Esophagus squamous epithelium (tissue), 4 donors: ENCODE measurements around the gene SH2D1A.

ENCODE experiments used
- POLR2A ChIP-seq, 4 donors: fragments of 450-650 bp; IDR thresholded peaks; one replicate each; pipeline ENCODE4 v1.6.1; 2017; ENCODE audit warnings: antibody characterized with exemption in 4 of 4, mild to moderate bottlenecking in 4 of 4, moderate library complexity in 3 of 4
- TF ChIP-seq, protein P1 (sequence below), 6 experiments: fragments of 450-650 bp in 4 of 6; fragments of 200-600 bp in 2 of 6; sonication (generic) in 2 of 6; IDR thresholded peaks; one replicate each; pipeline ENCODE4 v1.5.1; 2016 to 2019; ENCODE audit warnings: antibody characterized with exemption in 6 of 6, mild to moderate bottlenecking in 4 of 6, moderate library complexity in 4 of 6

DNA sequence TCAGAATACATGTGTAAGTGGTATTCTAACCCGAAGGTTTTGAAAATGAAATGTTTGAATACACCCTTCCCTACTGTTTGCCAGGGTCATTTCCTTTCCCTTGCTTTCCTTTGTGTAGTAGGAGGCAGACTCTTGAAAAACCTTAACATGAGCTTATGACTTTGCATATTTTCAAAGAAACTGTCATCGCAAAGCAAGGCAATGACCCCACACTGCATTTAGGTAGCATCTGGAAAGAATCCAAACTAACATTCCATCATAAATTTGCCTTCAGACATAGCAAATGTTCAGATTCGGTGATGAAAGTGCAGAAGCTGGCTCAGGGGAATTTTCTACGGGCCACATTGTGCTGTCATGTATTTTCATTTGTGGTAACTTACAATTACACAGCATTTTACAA lies 32.3 kb downstream of the SH2D1A start:
- TF ChIP-seq, protein P1, sequence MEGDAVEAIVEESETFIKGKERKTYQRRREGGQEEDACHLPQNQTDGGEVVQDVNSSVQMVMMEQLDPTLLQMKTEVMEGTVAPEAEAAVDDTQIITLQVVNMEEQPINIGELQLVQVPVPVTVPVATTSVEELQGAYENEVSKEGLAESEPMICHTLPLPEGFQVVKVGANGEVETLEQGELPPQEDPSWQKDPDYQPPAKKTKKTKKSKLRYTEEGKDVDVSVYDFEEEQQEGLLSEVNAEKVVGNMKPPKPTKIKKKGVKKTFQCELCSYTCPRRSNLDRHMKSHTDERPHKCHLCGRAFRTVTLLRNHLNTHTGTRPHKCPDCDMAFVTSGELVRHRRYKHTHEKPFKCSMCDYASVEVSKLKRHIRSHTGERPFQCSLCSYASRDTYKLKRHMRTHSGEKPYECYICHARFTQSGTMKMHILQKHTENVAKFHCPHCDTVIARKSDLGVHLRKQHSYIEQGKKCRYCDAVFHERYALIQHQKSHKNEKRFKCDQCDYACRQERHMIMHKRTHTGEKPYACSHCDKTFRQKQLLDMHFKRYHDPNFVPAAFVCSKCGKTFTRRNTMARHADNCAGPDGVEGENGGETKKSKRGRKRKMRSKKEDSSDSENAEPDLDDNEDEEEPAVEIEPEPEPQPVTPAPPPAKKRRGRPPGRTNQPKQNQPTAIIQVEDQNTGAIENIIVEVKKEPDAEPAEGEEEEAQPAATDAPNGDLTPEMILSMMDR (IDR thresholded peaks at IDR 0.05): no peak
- TF ChIP-seq POLR2A (IDR thresholded peaks at IDR 0.05): no peak
